Central memory CD8-positive, alpha-beta T cell (primary cell): ENCODE results near the gene CRCP.
"Not testable (repeated sequence)": the region's sequence is repeated elsewhere in the genome, so short reads cannot be mapped to it uniquely, and the experiment has no call there.

Experiments
- ATAC-seq: fragments of 150-1000 bp; cut with Tn5 transposase; replicated peaks from 2 replicates; pipeline ENCODE4 v1.10.0; 2022; ENCODE audit warnings: mild to moderate bottlenecking, moderate FRiP score, moderate number of reproducible peaks; ENCODE audit not compliant: poor library complexity, severe bottlenecking; ENCODE audit errors: extremely low read depth
- DNase-seq, 2 donors: peaks; one replicate each; pipeline ENCODE4 v3.0.0; 2021; ENCODE audit warnings: low spot score in 2 of 2
- H3K27ac Mint-ChIP-seq: one replicate; pipeline ENCODE4 v1.8.0; 2022; ENCODE audit warnings: low read depth, mild to moderate bottlenecking, moderate library complexity, mixed read lengths
- H3K27me3 Mint-ChIP-seq: one replicate; pipeline ENCODE4 v1.8.0; 2022; ENCODE audit warnings: mixed read lengths
- H3K36me3 Mint-ChIP-seq: one replicate; pipeline ENCODE4 v1.8.0; 2022; ENCODE audit warnings: mild to moderate bottlenecking, moderate library complexity, mixed read lengths; ENCODE audit not compliant: insufficient read depth
- H3K4me1 Mint-ChIP-seq: one replicate; pipeline ENCODE4 v1.8.0; 2022; ENCODE audit warnings: mixed read lengths
- H3K4me3 Mint-ChIP-seq: one replicate; pipeline ENCODE4 v1.8.0; 2022; ENCODE audit warnings: mild to moderate bottlenecking, moderate library complexity, mixed read lengths
- H3K9me3 Mint-ChIP-seq: one replicate; pipeline ENCODE4 v1.8.0; 2022; ENCODE audit warnings: mixed read lengths

The CRCP gene

GRCh38 chr7:66146701-66147100, 32.1 kb downstream of the CRCP start:
- no peak for ATAC-seq
- no peak overlapping the region for H3K4me3 Mint-ChIP-seq
- H3K36me3 Mint-ChIP-seq = peaks cover 55% of the 10 kb centered on the region
- H3K9me3 Mint-ChIP-seq = no peaks in the 10 kb centered on the region
- H3K4me1 Mint-ChIP-seq = peaks cover 33% of the 10 kb centered on the region
- no peak for DNase-seq
- H3K27ac Mint-ChIP-seq = peak overlapping the region; percentile 92
- no peaks in the 10 kb centered on the region for H3K27me3 Mint-ChIP-seq

DNA sequence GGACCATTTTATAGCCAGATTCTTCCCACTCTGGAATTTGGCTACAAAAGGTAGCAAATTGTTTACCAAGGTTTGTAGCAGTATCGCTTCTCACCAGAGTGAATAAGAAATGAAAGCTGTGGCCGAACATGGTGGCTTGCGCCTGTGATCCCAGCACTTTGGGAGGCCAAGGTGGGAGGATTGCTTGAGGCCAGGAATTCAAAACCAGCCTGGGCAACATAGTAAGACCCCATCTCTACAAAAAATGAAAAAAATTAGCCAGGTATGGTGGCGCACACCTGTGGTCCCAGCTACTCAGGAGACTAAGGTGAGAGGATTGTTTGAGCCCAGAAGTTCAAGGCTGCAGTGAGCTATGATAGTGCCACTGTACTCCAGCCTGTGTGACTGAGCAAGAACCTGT, 33.0 kb downstream of the CRCP start:
- peaks cover 33% of the 10 kb centered on the region for H3K4me1 Mint-ChIP-seq
- peaks cover 57% of the 10 kb centered on the region for H3K36me3 Mint-ChIP-seq
- H3K27me3 Mint-ChIP-seq, H3K9me3 Mint-ChIP-seq, ATAC-seq, DNase-seq: not testable (repeated sequence)
- H3K27ac Mint-ChIP-seq = peak overlapping the region; percentile 92
- peak overlapping the region; percentile 76 for H3K4me3 Mint-ChIP-seq

DNA sequence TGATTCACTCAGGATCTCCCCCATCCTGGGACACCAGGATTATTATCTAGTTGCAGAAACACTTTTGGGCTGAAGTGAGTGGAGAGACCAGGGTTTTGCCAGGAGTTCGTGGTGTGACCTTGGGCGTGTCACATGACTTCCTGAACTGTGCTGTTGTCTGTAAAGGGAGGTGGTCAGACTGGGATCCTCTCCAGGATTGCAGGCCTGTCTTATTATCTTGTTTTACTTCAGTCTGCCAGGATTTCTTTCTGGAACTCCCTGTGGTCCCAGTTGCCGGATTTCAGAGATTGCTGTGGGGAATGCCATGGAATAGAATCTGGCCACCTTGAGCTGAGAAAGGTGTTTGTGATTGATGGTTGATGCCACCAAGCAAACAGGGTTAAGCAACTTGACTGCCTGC, 35.8 kb downstream of the CRCP start:
- H3K27me3 Mint-ChIP-seq = no peaks in the 10 kb centered on the region
- no peak overlapping the region for H3K4me3 Mint-ChIP-seq
- DNase-seq (no peak), ATAC-seq (no peak)
- H3K36me3 Mint-ChIP-seq = peaks cover 57% of the 10 kb centered on the region
- peak overlapping the region; percentile 8 for H3K27ac Mint-ChIP-seq
- no peaks in the 10 kb centered on the region for H3K9me3 Mint-ChIP-seq
- H3K4me1 Mint-ChIP-seq = peaks cover 25% of the 10 kb centered on the region

DNA sequence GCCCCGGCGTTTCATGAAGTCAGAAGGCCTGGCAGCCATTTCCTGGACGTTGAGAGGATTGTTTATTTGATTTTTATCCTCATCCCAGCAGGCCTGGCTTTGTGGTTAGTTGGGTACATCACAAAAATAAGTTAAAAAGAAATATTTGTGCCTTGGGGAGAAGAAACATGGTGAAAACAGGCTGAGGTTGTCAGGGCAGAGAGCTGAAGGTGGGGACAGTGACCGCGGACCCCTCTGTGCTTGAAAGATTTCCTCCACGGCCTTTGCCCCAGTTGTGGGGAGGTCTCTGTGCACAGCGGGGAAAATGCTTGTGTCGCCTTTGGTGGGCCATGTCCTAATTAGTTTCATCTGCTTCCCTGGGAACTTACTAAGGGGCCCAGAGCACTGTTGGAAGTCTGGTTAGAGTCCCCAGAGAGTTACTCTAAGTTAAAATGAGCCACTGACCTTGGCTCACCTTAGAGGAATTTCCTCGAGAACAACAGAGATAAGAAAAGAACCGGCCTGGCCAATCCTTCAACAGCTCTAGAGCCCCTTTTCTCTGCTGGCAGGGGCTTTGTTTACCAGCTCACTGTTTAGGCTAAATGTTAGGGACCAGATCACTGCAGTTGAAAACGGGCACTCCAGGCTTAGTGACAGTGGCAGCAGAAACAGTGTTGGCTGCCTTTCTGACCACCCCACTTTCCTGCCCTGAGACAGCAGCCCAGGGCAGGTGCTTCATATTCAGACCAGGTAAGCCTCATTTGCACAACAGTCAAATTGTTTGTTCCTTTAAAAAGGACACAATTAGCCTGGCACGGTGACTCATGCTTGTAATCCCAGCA, 37.9 kb downstream of the CRCP start:
- no peaks in the 10 kb centered on the region for H3K9me3 Mint-ChIP-seq
- DNase-seq = no peak
- H3K36me3 Mint-ChIP-seq = peaks cover 47% of the 10 kb centered on the region
- H3K27ac Mint-ChIP-seq = no peak overlapping the region
- H3K4me3 Mint-ChIP-seq = no peak overlapping the region
- ATAC-seq = no peak
- no peaks in the 10 kb centered on the region for H3K27me3 Mint-ChIP-seq
- peaks cover 10% of the 10 kb centered on the region for H3K4me1 Mint-ChIP-seq

GRCh38 chr7:66153691-66154090, 39.0 kb downstream of the CRCP start:
- Mint-ChIP-seq H3K4me3 (no peak overlapping the region), H3K27ac (no peak overlapping the region), H3K27me3 (no peaks in the 10 kb centered on the region), H3K36me3 (peaks cover 40% of the 10 kb centered on the region), H3K4me1 (peaks cover 5% of the 10 kb centered on the region), H3K9me3 (no peaks in the 10 kb centered on the region)
- DNase-seq (no peak), ATAC-seq (no peak)

DNA sequence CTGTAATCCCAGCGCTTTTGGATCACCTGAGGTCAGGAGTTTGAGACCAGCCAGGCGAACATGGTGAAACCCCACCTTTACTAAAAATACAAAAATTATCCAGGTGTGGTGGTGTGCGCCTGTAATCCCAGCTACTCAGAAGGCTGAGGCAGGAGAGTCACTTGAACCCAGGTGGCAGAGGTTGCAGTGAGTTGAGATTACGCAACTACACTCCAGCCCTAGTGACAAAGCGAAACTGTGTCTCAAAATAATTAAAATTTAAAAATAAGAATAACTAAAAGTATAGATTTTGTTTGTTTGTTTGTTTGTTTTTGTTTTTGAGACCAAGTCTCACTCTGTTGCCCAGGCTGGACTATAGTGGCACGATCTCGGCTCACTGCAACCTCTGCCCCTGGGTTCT, 41.4 kb downstream of the CRCP start:
- not testable (repeated sequence) for H3K27me3 Mint-ChIP-seq, ATAC-seq, H3K4me3 Mint-ChIP-seq, DNase-seq, H3K9me3 Mint-ChIP-seq, H3K4me1 Mint-ChIP-seq, H3K27ac Mint-ChIP-seq
- H3K36me3 Mint-ChIP-seq = peaks cover 34% of the 10 kb centered on the region

GRCh38 chr7:66157060-66157459, 42.4 kb downstream of the CRCP start:
- Mint-ChIP-seq H3K36me3 (peaks cover 31% of the 10 kb centered on the region), H3K27me3 (no peaks in the 10 kb centered on the region), H3K4me1 (no peaks in the 10 kb centered on the region), H3K27ac (no peak overlapping the region), H3K9me3 (no peaks in the 10 kb centered on the region), H3K4me3 (no peak overlapping the region)
- ATAC-seq (no peak), DNase-seq (no peak)

- no peak for ATAC-seq
- H3K36me3 Mint-ChIP-seq = peaks cover 2% of the 10 kb centered on the region
- no peak overlapping the region for H3K4me3 Mint-ChIP-seq
- no peaks in the 10 kb centered on the region for H3K27me3 Mint-ChIP-seq
- H3K27ac Mint-ChIP-seq = no peak overlapping the region
- H3K9me3 Mint-ChIP-seq = no peaks in the 10 kb centered on the region
- no peak for DNase-seq
- H3K4me1 Mint-ChIP-seq = no peaks in the 10 kb centered on the region
Observed at GRCh38 chr7:66162622-66163021, 48.0 kb downstream of the CRCP start.

DNA sequence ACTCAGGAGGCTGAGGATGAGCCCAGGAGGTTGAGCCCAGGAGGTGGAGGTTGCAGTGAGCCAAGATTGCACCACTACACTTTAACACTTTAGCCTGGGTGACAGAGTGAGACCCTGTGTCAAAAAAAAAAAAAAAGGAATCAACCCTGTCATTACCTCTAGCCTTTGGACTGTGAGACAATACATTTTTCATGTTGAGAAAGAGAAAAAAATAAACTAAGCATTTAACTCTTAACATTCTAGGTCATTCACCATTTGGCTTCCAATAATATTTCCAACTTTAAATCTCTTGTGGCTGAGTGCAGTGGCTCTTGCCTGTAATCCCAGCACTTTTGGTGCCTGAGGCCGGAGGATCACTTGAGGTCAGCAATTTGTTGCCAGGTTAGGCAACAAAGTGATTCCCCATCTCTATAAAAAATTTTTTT, 48.6 kb downstream of the CRCP start:
- no peak overlapping the region for H3K27ac Mint-ChIP-seq
- no peak overlapping the region for H3K4me3 Mint-ChIP-seq
- H3K27me3 Mint-ChIP-seq = no peaks in the 10 kb centered on the region
- H3K36me3 Mint-ChIP-seq = peaks cover 2% of the 10 kb centered on the region
- no peaks in the 10 kb centered on the region for H3K4me1 Mint-ChIP-seq
- ATAC-seq (no peak), DNase-seq (no peak)
- no peaks in the 10 kb centered on the region for H3K9me3 Mint-ChIP-seq

GRCh38 chr7:66164356-66164755, 49.7 kb downstream of the CRCP start:
- no peak overlapping the region for H3K4me3 Mint-ChIP-seq
- no peaks in the 10 kb centered on the region for H3K4me1 Mint-ChIP-seq
- H3K36me3 Mint-ChIP-seq = no peaks in the 10 kb centered on the region
- no peak overlapping the region for H3K27ac Mint-ChIP-seq
- H3K27me3 Mint-ChIP-seq = no peaks in the 10 kb centered on the region
- DNase-seq = no peak
- no peak for ATAC-seq
- H3K9me3 Mint-ChIP-seq = no peaks in the 10 kb centered on the region

- DNase-seq (no peak), ATAC-seq (no peak)
- Mint-ChIP-seq H3K36me3 (no peaks in the 10 kb centered on the region), H3K27me3 (no peaks in the 10 kb centered on the region), H3K4me1 (no peaks in the 10 kb centered on the region), H3K27ac (no peak overlapping the region), H3K9me3 (no peaks in the 10 kb centered on the region), H3K4me3 (no peak overlapping the region)
Observed at GRCh38 chr7:66167773-66168387, 53.2 kb downstream of the CRCP start.

- Mint-ChIP-seq H3K36me3 (no peaks in the 10 kb centered on the region), H3K27ac (no peak overlapping the region), H3K27me3 (no peaks in the 10 kb centered on the region), H3K9me3 (no peaks in the 10 kb centered on the region), H3K4me3 (no peak overlapping the region), H3K4me1 (no peaks in the 10 kb centered on the region)
- ATAC-seq (no peak), DNase-seq (no peak)
Observed at GRCh38 chr7:66169616-66170015, 55.0 kb downstream of the CRCP start.
